Amniotic stem cell (primary cell): Measurements from ENCODE around the gene PPP4R1.
"Not testable (repeated sequence)": the region's sequence is repeated elsewhere in the genome, so short reads cannot be mapped to it uniquely, and the experiment has no call there.

Experiments used
- DNase-seq: peaks from one replicate; lab custom pipeline; 2025; lab: John Stamatoyannopoulos, UW

The PPP4R1 gene

DNA sequence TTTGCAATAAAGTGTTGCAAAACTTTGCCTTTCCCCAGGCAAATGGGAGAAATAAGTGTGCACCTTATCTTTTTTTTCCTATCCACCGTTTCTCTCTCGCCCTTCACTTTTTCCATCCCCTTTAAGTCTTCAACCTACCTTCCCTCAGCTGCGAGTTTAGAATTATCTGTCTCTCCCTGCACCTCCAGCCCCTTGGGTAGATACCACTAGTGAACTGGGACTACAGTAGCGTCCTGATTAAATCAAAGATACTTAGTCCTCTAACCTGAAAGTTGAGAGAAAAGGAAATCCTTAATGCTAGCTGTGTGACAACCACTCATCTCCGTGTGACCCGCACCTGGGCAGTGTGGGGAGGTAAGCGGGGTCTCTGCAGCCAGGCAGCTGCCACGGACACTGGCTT, 16.1 kb upstream of the PPP4R1 start:
- DNase-seq, result no peak

DNA sequence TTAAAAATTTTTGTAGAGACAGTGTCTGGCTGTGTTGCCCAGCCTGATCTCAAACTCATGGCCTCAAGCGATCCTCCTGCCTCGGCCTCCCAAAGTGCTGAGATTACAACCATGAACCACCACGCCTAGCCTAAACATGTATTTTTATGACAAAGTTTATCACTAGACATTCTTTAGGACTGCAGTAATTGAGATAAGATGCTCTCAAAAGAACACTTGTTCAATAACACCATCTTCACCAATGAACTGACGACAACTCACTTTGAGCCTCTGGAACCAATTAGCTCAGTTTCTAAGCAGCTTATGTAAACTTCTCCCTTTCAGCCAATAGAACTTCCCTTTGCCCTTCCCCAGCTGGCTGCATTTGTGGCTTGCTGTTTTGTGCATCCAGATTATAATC, 15.3 kb upstream of the PPP4R1 start:
- DNase-seq, result no peak

DNA sequence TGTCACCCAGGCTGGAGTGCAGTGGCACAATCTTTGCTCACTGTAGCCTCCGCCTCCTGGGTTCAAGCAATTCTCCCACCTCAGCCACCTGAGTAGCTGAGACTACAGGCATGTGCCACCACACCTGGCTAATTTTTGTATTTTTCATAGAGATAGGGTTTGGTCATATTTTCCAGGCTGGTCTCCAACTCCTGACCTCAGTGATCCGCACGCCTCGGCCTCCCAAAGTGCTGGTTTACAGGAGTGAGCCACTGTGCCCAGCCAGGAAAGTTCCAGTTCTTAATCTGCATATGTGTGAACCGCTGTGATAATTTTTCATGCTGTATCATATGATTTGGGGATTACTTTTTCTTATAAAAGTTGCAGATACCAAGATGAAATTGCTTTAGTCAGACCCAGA, 14.6 kb upstream of the PPP4R1 start:
- DNase-seq, result no peak

DNA sequence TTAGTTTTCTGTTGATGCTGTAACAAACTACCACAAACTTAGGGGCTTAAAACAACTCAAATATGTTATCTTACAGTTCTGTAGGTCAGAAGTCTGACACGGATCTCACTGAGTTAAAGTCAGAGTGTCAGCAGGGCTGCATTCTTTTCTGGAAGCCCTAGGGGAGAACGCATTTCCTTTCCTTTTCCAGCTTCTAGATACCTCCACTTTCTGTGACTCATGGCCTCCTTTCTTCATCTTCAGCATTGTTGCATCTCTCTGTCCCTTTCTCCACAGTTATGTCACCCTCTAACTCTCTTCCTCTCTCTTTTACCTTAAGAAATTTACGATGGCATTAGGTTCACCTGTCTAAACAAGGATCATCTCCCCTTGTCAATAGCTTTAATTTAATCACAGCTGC, 13.3 kb upstream of the PPP4R1 start:
- no peak for DNase-seq

DNA sequence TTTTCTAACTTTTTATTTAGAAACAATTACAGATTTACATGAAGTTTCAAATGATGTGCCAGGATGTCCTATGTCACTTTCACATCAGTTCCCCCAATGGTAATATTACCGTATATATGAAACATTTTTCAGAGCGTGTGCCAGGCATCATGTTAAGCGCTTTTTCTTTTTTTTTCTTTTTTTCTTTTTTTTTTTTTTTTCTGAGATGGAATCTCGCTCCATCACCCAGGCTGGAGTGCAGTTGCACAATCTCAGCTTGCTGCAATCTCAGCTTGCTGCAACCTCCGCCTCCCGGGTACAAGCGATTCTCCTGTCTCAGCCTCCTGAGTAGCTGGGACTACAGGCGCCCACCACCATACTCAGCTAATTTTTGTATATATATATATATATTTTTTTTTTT, 5.6 kb upstream of the PPP4R1 start:
- DNase-seq, result no peak

DNA sequence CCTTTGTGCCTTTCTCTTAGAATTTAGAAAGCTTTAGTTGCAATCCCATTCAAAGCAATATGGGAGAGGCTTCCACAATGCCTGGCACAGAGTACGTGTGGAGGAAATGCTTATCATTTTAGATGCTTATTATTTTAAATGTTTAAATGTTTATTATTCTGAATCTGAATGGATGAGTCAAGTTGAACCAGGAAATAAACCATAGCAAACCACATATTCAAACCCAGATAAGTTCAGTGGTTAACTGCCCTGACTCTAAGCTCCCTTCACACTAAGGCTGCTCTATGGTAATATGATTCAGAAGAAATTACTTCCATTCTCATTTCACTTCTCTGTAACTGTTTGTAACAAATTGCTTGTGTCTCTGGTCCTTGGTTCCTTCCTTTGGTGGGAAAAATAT, 5.2 kb upstream of the PPP4R1 start:
- DNase-seq, result no peak

DNA sequence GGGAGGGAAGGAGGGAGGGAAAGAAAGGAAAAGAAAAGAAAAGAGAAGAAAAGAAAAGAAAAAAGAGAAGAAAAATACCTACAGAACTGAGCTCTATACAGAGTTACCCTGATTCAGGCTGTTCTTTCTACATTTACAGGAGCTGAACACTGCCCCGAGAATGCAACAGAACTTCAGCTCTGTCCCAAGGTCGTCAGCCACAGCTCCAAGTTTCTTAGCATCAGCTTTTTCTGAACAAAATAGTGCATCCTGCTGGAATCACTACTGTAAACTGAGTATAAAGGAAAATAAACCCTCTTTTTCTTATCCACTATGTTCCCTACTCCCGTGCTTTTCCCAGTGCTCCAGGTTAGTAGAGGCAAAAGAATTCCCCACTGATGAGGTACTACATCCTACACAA, 4.7 kb upstream of the PPP4R1 start:
- no peak for DNase-seq

DNA sequence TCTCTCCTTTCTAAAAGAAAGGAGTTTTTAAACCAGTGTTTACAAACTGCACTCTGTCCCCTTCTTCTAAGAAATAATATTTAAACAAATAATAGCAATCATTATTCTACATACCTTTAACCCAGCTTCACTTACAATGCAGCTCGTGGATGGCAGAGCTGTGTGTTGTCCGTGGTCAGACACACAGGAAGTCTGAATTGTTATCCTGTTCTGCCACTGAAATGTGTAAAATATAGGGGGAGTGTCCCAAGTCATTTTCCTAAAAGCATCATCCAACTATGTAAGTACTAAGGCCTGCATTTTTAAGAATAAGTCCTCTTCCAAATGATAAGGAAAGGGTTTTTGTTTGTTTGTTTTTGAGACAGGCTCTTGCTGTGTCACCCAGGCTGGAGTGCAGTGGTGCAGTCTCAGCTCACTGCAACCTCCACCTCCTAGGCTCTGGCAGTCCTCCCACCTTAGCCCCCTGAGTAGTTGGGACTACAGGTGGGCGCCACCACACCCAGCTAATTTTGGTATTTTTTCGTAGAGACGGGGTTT, 2.7 kb upstream of the PPP4R1 start:
- DNase-seq, result no peak

DNA sequence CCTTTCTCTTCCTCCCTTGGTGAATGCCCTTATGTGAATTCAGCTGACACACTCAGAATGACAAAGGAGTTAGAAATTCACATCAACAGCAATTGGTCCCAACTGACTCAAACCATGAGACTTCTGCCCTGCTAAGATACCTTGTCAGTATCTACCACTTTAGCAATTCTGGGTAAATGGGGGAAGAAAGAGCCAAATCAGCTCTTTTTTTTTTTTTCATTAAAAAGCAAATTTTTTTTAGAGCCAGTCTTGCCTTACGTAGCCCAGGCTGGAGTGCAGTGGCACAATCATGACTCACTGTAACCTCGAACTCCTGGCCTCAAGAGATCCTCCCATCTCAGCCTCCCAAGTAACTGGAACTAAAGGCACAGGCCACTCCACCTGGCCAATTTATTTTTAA, 1.7 kb upstream of the PPP4R1 start:
- no peak for DNase-seq

DNA sequence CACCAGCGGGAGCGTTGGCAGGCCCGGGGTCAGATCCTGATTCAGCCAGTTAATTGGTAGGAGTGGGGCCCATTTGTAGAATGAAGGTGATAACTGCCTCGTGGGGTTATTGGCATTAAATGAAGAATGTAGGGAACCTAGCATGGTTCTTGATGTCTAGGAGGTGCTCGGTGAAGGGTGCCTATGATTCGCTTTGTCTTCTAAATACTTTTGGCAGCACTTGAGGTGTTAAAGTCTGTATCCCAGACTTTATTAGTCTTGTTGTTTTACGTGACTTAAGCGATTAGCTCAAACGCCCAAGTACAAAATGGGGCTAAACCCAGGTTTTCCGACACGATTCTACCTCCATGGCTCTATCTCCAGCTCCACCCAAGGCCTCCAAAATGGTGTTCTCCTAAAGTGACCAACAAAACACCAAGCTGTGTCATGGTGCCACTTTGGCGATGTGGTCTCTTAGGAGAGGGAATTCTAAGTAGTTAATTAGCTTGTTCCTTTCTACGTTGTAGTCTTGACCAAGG, 980 bp upstream of the PPP4R1 start:
- no peak for DNase-seq

DNA sequence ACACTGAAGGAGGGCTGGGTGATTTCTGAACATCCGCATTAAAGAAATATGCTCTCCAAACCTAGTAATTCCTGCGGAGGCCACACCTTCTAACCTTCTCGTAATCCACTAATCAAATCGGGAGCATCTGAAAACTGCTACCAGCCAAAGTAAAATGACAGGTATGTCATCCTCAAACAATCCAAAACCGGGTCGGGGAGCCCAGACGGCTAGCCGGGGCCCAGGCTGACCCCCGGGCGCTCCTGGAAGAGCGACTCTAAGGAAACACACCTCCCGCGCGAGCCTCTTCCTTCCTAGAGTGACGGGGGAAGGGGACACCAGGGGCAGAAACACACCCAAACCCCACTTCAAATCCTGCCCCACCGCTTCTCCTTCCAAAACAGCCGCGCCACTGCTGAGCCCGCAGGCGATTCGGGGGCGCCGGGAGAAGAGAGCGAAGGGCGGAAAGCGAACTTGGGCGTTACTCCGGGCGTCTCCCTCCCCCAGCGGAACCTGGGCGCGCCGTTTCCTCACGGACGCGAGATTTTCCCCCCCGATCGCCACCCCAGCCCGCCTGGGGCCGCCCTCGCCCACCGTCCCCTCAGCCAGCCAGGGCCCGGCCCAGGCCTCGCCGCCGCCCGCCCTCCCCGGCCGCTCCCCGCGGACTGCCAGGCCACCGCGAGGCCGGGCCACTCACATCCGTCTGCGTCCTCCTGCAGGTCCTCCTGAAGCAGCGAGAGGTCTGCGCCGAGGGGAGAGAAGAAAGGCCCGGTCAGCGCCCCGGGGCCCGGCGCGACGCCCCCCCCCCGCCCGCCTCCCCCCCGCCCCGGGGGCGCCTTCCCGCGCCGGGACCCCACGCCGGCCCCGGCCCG, 584 bp downstream of the PPP4R1 start:
- no peak for DNase-seq

DNA sequence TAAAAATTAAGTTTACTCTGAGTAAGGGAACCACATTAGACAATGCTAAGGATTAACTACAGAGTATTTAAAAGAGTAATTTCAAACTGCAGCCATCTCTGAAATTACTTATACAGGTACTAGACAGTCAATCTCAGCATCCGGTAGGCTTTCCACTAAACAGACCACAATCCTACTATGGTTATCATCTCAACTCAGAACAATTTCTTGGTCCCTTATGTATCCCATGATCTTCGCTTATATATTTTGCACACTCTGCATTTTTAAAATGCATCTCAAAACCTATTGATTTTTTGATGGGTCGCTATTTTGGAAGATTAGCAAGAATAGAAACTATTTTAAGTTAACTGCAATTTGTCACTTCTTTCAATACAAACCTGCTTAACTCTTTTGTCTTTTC, 1.4 kb downstream of the PPP4R1 start:
- no peak for DNase-seq

DNA sequence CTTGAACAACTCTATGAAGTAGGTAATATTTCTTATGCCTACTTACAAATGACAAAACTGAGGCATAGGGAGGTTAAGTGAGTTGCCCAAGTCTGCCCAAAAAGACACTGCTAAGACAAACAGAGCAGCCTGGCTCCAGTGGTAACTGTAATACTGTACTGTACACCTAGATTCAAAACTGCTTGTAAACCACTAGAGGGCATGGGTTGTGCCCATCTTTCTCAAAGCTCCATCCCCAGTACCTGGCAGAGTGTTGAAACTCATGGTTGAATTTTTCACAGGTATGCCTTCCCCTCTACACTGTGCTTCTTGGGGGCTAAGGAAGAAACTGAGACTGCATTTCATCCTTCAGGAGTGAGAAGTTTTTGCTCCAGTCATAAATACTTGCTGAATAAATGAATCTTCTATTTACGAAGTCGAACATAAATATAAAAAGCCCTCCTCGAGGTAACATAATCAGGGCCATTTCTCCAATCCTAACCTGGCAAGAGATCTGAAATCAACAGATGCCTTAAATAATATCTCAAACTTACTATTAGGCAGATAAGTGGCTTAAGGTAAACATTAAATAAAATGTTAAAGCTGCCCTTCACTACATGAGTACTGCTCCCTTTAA, 2.0 kb downstream of the PPP4R1 start:
- DNase-seq, result no peak

DNA sequence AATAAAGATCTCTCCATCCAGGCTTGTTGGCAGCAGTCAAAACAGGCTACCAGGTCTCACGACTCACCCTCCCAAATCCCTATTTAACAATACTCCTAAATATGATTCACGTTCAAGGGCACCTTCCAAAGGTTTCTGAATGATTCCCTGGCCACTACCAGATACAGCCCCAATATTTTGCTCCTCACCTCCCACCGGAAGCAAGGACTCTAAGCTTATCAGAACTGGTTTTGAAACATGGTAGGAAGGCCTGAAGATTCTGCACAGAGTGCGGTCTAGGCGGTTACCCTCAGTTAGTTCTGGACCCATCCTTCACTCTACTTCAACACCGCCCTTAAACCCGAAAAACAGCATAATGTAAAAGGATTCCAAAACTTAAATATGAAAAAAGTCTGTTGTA, 5.2 kb downstream of the PPP4R1 start:
- no peak for DNase-seq

DNA sequence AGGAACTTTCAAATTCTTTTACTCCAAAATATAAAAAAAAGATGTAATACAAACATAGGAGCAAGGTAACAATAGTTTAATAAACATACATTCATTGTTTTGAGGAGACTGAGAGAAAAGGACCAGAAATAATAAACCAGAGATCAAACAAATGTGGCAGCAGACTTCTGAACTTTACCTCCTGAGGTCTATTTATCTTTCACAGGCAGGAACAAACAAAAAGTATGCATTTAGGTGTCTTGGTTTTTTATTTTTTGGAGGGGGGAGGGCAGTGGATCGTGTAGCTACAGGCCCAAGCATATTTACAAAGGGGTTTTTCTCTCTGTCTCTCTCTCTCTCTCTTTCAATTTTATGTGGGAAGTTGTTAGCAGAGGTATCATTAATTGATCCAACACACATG, 5.6 kb downstream of the PPP4R1 start:
- no peak for DNase-seq

DNA sequence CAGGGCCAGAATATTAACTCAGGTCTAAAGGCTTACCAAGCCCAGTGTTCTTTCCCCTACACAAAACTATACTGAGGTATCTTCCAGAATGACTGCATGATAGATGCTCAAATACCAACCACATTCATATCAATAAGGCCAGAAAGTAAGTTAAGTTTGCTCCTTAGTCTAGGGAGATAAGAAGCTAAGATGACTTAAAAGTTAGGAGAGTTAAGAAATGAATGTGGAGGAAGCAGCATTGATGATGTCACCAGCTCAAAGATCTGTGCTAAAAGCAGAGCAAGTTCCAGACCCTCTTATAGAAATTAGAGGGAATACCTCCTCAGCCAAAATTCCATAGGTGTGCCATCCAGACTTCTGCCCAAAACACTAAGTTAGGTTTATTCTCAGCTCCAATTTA, 6.1 kb downstream of the PPP4R1 start:
- no peak for DNase-seq

DNA sequence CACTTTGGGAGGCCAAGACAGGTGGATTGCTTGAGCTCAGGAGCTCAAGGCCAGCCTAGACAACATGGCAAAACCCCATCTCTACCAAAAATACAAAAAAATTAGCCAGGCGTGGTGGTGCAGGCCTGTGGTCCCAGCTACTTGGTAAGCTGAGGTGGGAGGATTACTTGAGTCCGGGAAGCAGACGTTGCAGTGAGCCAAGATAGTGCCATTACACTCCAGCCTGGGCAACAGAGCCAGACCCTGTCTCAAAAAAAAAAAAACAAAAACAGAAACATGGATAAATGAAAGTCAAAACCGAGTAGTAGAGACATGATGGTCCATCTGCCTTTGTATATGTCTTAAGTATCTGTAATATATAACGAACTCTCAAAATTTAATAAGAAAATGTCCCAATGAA, 7.2 kb downstream of the PPP4R1 start:
- not testable (repeated sequence) for DNase-seq

DNA sequence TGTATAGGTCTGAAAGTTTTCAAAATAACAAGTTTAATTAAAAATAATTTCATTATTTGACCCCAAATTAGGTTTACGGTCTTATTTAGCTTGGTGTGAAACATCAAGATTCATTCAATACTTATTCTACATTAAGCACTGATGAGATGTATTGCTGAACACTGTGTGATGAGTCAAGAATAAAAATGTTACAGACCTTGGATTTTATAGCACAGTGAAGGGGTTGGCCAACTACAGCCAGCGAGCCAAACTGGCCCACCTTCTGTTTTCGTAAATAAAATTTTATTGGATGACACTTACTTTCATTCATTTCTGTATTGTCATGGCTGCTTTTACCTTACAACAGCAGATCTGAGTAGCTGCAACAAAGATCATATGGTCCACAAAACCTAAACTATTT, 8.3 kb downstream of the PPP4R1 start:
- DNase-seq, result no peak

DNA sequence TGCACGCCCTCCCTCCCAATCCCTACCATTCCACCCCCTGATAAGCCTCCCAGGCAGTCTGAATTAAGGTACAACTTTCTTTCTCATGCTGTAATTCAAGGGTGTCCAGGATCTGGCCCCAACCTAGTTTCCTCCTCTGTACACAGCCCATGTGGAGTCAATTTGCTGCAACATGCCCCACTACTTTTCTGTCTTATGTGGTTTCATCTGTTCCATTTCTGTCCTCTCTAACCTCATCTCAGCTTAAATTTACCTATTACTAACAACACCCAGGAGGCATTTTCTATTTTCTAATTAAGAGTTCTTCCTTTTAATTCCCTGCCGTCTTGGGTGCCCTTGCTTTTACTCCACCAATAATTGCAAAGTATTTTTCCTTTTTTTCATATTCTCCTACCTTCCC, 10.0 kb downstream of the PPP4R1 start:
- no peak for DNase-seq

DNA sequence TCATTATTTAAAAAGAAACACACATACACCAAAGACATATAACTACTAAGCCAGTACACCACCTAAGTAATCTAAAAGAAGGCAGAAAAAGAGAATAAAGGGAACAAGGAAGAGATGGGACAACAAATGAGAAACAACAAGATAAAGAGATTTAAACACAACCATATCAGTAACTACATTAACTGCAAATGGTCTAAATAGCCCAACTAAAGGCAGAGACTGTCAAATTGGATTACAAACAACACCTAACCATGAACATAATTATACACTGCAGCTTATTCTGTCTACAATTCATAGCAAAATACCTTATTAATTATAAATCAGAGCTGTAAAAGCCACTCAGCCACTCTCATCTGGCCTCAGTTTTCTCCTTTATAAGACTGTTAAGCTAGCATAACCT, 15.0 kb downstream of the PPP4R1 start:
- DNase-seq, result no peak

DNA sequence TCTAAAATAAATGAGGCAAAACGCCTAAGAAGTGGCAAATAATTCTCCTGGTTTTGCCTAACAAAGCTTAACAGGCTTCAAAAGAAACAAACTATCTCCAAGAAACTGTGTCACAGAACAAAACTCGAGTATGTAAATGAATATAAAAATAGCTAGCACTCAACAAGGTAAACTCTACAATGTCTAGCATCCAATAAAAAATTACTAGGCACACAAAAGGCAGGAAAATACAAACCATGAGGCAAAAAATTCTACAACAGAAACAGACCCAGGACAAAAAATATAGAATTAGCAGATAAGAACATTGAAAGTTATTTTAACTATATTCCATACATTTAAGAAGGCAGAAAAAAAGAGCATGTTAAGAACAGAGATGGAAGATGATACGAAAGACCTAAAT, 16.8 kb downstream of the PPP4R1 start:
- no peak for DNase-seq

DNA sequence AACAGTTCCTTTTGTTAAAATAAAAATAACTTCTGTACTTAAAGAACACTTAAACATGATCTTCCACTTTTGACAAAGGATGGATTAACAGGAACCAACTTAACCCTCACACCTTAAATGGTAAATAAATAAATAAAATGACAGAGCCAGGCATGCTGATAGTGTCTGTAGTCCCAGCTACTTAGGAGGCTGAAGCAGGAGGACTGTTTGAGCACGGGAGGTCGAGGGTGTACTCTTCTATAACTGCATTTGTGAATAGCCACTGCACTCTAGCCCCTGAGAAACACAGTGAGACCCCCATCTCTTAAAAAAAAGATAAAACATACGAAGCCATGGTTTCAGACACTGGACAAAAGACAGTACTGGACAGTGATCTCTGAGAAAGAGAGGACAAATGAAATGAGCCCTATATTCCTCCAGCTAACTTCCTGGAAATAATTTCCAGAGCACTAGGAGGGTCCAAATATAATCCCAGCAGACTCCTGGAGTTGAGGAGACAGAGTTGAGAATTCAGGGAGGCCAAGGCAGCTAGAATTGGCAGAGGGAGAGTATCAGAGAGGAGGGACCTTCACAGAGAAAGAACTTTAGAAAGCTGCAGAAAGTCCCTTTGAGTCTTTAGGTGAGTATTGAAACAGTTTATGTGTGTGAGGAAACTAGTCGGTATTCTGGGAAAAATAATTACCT, 17.4 kb downstream of the PPP4R1 start:
- no peak for DNase-seq

DNA sequence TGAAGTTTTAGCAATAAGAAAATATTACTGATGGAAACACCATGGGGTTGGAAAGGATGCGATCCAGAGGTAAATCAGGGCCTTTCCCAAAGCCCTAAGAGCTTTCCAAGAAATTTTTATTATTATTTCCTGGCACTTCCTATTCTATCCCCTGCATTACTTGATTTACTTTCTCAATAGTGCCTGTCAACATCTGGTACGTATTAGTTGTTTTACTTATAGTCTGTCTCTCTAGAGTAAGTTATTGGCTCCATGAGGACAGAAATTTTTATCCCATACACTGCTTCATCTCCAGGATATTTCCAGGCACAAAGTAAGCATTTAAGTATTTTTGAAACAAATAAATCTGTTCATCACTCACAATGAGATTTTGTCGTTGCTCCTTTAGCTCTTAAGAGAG, 18.1 kb downstream of the PPP4R1 start:
- no peak for DNase-seq
